OCI-LY7 (cell line): ENCODE results near the gene COPRS. TPM values are rescaled to one million over a fixed set of nuclear protein-coding genes. Genes with fewer than 3 reads are reported as not detected.

Experiments
- BruUV-seq: library from RNA; stranded (reverse); fragments of 400-500 nt; replicated peaks from 2 replicates; lab custom pipeline; 2021; lab: Mats Ljungman, UMichigan
- CTCF ChIA-PET: fragments of 300-600 bp; sonication (Branson Sonifier 250); formaldehyde crosslinking; loops from one replicate; lab custom pipeline; 2022; ENCODE audit warnings: antibody characterized with exemption; ENCODE audit not compliant: unreplicated experiment; lab: Charles Lee
- POLR2A ChIA-PET: fragments of 300-600 bp; sonication (Branson Sonifier 250); formaldehyde crosslinking; loops from one replicate; lab custom pipeline; 2022; ENCODE audit warnings: antibody characterized with exemption; lab: Charles Lee
- DNase-seq: peaks from one replicate; pipeline ENCODE4 v3.0.0-alpha.2; 2015; ENCODE audit warnings: low spot score
- H2AFZ ChIP-seq: fragments of 200-600 bp; sonication (generic), shearing (Covaris generic); 2 replicates; pipeline ENCODE4 v1.6.1; 2014; ENCODE audit warnings: mild to moderate bottlenecking, antibody characterized with exemption, low read length, moderate library complexity
- H3K27ac ChIP-seq: fragments of 200-600 bp; sonication (generic); 2 replicates; pipeline ENCODE4 v1.5.1; 2014; ENCODE audit warnings: mixed run types, low read depth, mild to moderate bottlenecking, moderate library complexity, low read length, inconsistent platforms; ENCODE audit not compliant: poor library complexity, severe bottlenecking
- H3K36me3 ChIP-seq: fragments of 200-600 bp; sonication (generic); 2 replicates; pipeline ENCODE4 v1.6.1; 2014; ENCODE audit warnings: mild to moderate bottlenecking, antibody characterized with exemption, low read length, moderate library complexity, mixed read lengths; ENCODE audit not compliant: insufficient read depth
- H3K4me1 ChIP-seq: fragments of 200-600 bp; sonication (generic); 2 replicates; pipeline ENCODE4 v1.5.1; 2014; ENCODE audit warnings: mild to moderate bottlenecking, low read length; ENCODE audit not compliant: insufficient read depth, poor library complexity, severe bottlenecking
- H3K4me2 ChIP-seq: fragments of 200-600 bp; sonication (generic); 2 replicates; pipeline ENCODE4 v1.6.1; 2014; ENCODE audit warnings: mild to moderate bottlenecking, low read length
- H3K4me3 ChIP-seq: fragments of 200-600 bp; sonication (generic); 2 replicates; pipeline ENCODE4 v1.5.1; 2014; ENCODE audit warnings: mild to moderate bottlenecking, low read depth, low read length; ENCODE audit not compliant: poor library complexity, severe bottlenecking
- H3K79me2 ChIP-seq: fragments of 200-600 bp; sonication (generic); 2 replicates; pipeline ENCODE4 v1.6.1; 2016; ENCODE audit warnings: low read depth, mild to moderate bottlenecking, low read length, moderate library complexity, mixed read lengths; ENCODE audit not compliant: insufficient read depth
- H3K9me2 ChIP-seq: fragments of 200-600 bp; sonication (generic); 2 replicates; pipeline ENCODE4 v1.6.1; 2016; ENCODE audit warnings: mild to moderate bottlenecking, low read length, mixed read lengths; ENCODE audit not compliant: insufficient read depth
- H3K9me3 ChIP-seq: fragments of 200-600 bp; sonication (generic); 2 replicates; pipeline ENCODE4 v1.6.1; 2014; ENCODE audit warnings: mild to moderate bottlenecking, mixed run types, low read length, mixed read lengths
- H4K20me1 ChIP-seq: fragments of 200-600 bp; sonication (generic); 2 replicates; pipeline ENCODE4 v1.6.1; 2014; ENCODE audit warnings: mild to moderate bottlenecking, antibody characterized with exemption, low read length, moderate library complexity, mixed read lengths; ENCODE audit not compliant: insufficient read depth
- EZH2phosphoT487 ChIP-seq: fragments of 200-600 bp; sonication (generic); IDR thresholded peaks from 2 replicates; pipeline ENCODE4 v1.6.1; 2018; ENCODE audit warnings: low read depth, borderline replicate concordance, mild to moderate bottlenecking, mixed run types, antibody characterized with exemption, low read length, moderate library complexity, mixed read lengths
- intact Hi-C: fragments of 100-400 bp; cut with micrococcal nuclease; formaldehyde crosslinking; loops from one replicate; pipeline ENCODE4 v1.10.0; 2022; ENCODE audit not compliant: unreplicated experiment
- total RNA-seq, 2 experiments: library from RNA; depleted of rRNA in 1 of 2; stranded (reverse); fragments of >200 nt in 1 of 2; shearing (Covaris generic) in 1 of 2; gene quantifications; 2 replicates each; pipeline ENCODE4 v1.2.3, GENCODE V29; 2014 to 2022
- TF ChIP-seq, protein P1 (sequence below): fragments of 200-600 bp; sonication (generic); conservative IDR thresholded peaks from 2 replicates; pipeline ENCODE4 v1.5.1; 2014; ENCODE audit warnings: mild to moderate bottlenecking, antibody characterized with exemption, low read length, moderate library complexity, mixed read lengths

Gene COPRS
- total RNA-seq, 2 experiments from 2014 or later, result 32.7 to 50.7 TPM

DNA sequence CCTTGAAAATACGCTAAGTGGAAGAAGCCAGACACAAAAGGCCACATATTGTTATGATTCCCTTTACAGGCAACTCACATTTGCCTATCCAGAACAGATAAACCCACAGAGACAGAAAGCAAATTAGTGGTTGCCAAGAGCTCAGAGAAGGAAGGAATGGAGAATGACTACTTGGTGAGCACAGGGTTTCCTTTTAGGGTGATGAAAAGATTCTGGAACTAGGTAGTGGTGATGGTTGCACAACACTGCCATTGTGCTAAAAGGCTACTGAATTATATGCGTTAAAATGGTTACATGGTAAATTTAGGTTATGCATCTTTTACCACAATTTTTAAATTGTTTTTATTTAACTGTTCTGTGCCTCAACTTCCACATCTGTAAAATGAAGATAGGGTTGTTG lies 4.4 kb downstream of the COPRS start:
- Histone ChIP-seq H3K4me2 (no peak overlapping the region), H3K9me2 (no peaks in the 10 kb centered on the region), H3K4me3 (no peak overlapping the region), H3K9me3 (no peaks in the 10 kb centered on the region), H4K20me1 (no peaks in the 10 kb centered on the region), H3K27ac (no peak overlapping the region), H3K4me1 (peaks cover 15% of the 10 kb centered on the region), H2AFZ (no peak overlapping the region), H3K36me3 (peaks cover 17% of the 10 kb centered on the region), H3K79me2 (no peaks in the 10 kb centered on the region)
- intact Hi-C loops, result loop anchor here (5.0 kb wide), 1 partner anchor 317 kb away; no protein-coding TSS in a partner anchor
- ChIA-PET CTCF (interaction anchor here (0.6 kb wide), 1 partner anchor 690 kb away, joined by 3 read pairs; no protein-coding TSS in a partner anchor), POLR2A (interaction anchor here (0.7 kb wide), 2 partner anchors 157 to 196 kb away, joined by 3 to 5 read pairs; no protein-coding TSS in a partner anchor)
- DNase-seq, result no peak
- no TSS peak for BruUV-seq
- TF ChIP-seq, protein P1, sequence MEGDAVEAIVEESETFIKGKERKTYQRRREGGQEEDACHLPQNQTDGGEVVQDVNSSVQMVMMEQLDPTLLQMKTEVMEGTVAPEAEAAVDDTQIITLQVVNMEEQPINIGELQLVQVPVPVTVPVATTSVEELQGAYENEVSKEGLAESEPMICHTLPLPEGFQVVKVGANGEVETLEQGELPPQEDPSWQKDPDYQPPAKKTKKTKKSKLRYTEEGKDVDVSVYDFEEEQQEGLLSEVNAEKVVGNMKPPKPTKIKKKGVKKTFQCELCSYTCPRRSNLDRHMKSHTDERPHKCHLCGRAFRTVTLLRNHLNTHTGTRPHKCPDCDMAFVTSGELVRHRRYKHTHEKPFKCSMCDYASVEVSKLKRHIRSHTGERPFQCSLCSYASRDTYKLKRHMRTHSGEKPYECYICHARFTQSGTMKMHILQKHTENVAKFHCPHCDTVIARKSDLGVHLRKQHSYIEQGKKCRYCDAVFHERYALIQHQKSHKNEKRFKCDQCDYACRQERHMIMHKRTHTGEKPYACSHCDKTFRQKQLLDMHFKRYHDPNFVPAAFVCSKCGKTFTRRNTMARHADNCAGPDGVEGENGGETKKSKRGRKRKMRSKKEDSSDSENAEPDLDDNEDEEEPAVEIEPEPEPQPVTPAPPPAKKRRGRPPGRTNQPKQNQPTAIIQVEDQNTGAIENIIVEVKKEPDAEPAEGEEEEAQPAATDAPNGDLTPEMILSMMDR, result no peak
- TF ChIP-seq EZH2phosphoT487, result no peak

DNA sequence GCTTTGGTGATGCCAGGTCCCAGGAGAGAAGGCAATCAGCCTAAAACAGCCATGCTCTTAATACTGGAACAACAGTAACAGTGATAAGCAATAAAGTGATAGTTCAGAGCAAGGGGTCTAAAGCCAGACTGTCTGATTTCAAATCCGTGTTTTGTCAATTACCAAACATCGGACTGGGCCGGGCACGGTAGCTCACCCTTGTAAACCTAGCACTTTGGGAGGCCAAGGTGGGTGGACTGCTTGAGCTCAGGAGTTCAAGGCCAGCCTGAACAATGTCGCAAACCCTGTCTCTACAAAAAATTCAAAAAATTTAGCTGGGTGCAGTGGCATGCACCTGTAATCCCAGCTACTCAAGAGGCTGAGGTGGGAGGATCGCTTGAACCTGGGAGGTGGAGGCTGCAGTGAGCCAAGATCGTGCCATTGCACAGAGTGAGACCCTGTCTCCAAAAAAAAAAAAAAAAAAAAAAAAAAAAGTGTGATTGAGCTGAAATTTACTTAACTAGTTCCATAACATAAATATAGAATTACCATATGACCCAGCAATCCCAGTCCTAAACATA lies 5.1 kb downstream of the COPRS start:
- H2AFZ ChIP-seq, result no peak overlapping the region
- H3K4me2 ChIP-seq, result no peak overlapping the region
- H3K36me3 ChIP-seq, result peaks cover 16% of the 10 kb centered on the region
- no peaks in the 10 kb centered on the region for H3K9me2 ChIP-seq
- no peak overlapping the region for H3K27ac ChIP-seq
- no peak for DNase-seq
- CTCF ChIA-PET, result interaction anchor here (0.6 kb wide), 1 partner anchor 690 kb away, joined by 3 read pairs; no protein-coding TSS in a partner anchor
- H3K4me3 ChIP-seq, result no peak overlapping the region
- peaks cover 10% of the 10 kb centered on the region for H3K4me1 ChIP-seq
- intact Hi-C loops, result no loop called here
- POLR2A ChIA-PET, result interaction anchor here (0.7 kb wide), 2 partner anchors 156 to 197 kb away, joined by 3 to 5 read pairs; no protein-coding TSS in a partner anchor
- no peaks in the 10 kb centered on the region for H3K9me3 ChIP-seq
- no peaks in the 10 kb centered on the region for H3K79me2 ChIP-seq
- BruUV-seq, result no TSS peak
- TF ChIP-seq, protein P1, result no peak
- no peak for TF ChIP-seq EZH2phosphoT487
- H4K20me1 ChIP-seq, result no peaks in the 10 kb centered on the region

DNA sequence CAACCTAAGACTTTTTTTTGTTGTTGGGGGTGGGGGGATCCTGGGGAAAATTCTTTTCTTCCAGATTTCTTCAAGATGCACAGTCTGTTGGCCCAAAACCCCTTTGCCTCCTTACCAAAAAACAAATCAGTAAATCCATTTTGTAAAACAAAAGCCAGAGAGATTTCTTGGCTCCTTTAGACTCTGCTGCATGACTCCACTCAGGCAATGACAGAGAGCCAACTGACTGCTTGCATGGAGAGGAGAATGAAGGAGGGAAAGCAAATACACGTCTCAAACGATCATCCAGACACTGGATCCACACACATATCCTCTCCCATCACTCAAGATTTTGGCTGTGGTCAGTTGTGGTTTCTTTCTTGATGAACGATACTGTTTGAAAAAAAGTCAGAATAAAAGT lies 13.8 kb downstream of the COPRS start:
- Histone ChIP-seq H3K27ac (no peak overlapping the region), H3K9me2 (no peaks in the 10 kb centered on the region), H3K4me3 (no peak overlapping the region), H3K9me3 (no peaks in the 10 kb centered on the region), H4K20me1 (no peaks in the 10 kb centered on the region), H2AFZ (no peak overlapping the region), H3K4me2 (no peak overlapping the region), H3K36me3 (no peaks in the 10 kb centered on the region), H3K4me1 (peaks cover 8% of the 10 kb centered on the region), H3K79me2 (no peaks in the 10 kb centered on the region)
- POLR2A ChIA-PET, result interaction anchor here (0.7 to 1.2 kb wide), 2 partner anchors 15 to 570 kb away, joined by 3 to 5 read pairs; no protein-coding TSS in a partner anchor
- DNase-seq, result no peak
- TF ChIP-seq, protein P1, result no peak
- no peak for TF ChIP-seq EZH2phosphoT487
- no TSS peak for BruUV-seq
- CTCF ChIA-PET, result no interaction called here
- intact Hi-C loops, result no loop called here
